ENCODE data around the gene WDR7. TPM values are rescaled to one million over a fixed set of nuclear protein-coding genes. Genes with fewer than 3 reads are reported as not detected.

The WDR7 gene
- total RNA-seq, 1 donor from 2014 or later = 29.3 TPM

DNA sequence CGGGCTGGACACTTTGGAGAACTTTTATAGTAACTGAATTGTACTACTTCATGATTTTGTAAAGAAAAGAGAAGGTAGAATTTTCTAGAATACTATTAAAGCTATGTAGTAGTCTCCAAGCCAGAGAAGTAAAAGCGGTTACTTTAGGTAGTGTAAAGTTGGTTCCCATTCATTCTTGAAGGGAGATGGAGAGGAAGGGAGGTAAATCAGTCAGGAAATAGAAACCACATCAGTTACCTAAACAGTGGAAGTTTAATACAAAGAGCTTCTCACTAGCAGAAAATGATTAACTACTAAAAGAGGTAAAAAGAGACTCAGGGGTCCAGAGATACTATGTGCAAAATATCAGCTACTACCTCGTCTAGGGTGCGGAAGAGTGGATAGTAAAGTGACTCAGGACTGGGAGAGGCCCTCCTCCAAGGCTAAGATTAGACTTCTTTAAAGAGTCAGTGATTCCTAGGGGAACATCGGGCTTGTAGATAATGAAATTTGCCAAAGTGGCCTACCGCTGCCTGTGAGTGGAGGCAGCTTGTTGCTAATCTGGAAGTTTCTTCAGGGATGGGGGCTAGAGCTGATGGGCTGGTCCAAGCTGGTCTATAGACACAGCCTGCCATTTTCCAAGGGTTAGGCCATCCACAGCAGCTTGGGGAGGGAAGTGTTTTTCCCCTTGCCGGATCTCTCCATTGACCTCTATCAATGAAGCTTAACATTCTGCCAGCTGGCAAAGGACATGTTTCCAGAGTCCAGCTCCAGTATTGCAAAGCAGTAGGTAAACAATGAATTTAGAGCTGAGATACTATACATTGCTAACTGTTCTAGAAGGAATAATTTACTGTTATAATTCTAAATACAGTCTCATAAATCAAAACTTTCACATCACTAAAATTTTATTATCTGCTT lies 249.3 kb downstream of the WDR7 start:
- no peaks in the 10 kb centered on the region for H3K9me3 ChIP-seq (replicated peaks)
- intact Hi-C loops (cut with micrococcal nuclease) = no loop called here
- no peak overlapping the region for H3K4me3 ChIP-seq
- DNase-seq = no peak
- no peaks in the 10 kb centered on the region for H3K27me3 ChIP-seq (ENCODE audit: low read depth)
- TF ChIP-seq, protein P1, sequence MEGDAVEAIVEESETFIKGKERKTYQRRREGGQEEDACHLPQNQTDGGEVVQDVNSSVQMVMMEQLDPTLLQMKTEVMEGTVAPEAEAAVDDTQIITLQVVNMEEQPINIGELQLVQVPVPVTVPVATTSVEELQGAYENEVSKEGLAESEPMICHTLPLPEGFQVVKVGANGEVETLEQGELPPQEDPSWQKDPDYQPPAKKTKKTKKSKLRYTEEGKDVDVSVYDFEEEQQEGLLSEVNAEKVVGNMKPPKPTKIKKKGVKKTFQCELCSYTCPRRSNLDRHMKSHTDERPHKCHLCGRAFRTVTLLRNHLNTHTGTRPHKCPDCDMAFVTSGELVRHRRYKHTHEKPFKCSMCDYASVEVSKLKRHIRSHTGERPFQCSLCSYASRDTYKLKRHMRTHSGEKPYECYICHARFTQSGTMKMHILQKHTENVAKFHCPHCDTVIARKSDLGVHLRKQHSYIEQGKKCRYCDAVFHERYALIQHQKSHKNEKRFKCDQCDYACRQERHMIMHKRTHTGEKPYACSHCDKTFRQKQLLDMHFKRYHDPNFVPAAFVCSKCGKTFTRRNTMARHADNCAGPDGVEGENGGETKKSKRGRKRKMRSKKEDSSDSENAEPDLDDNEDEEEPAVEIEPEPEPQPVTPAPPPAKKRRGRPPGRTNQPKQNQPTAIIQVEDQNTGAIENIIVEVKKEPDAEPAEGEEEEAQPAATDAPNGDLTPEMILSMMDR (IDR thresholded peaks at IDR 0.05; ENCODE audit: borderline replicate concordance) = no peak
- H3K27ac ChIP-seq (replicated peaks) = peak overlapping the region; percentile 22
- no peaks in the 10 kb centered on the region for H3K36me3 ChIP-seq
- H3K4me1 ChIP-seq = peaks cover 24% of the 10 kb centered on the region

DNA sequence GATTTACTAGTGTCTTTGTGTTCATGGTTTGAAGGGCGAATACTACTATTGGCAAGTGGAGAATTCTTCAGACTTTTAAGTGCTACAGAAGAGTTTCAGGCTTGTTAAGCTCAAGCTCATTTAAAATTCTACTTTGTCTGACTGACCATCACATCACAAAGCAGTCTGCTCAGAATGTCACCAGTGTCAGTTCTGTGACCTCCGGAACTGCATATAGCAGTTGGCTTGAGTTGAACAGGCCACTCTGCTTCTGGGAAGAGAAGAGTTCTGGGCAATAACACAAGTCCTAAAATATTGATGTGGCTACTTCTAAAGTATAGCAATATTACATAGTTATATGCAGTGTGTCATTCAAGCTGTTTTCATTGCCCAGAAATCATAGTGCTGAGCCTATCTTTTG lies 250.8 kb downstream of the WDR7 start:
- Histone ChIP-seq H3K36me3 (no peaks in the 10 kb centered on the region), H3K9me3 (replicated peaks) (no peaks in the 10 kb centered on the region), H3K4me1 (peaks cover 24% of the 10 kb centered on the region), H3K27me3 (ENCODE audit: low read depth) (no peaks in the 10 kb centered on the region), H3K27ac (replicated peaks) (peak overlapping the region; percentile 45), H3K4me3 (no peak overlapping the region)
- DNase-seq = no peak
- TF ChIP-seq, protein P1 (IDR thresholded peaks at IDR 0.05; ENCODE audit: borderline replicate concordance) = no peak
- intact Hi-C loops (cut with micrococcal nuclease) = no loop called here

DNA sequence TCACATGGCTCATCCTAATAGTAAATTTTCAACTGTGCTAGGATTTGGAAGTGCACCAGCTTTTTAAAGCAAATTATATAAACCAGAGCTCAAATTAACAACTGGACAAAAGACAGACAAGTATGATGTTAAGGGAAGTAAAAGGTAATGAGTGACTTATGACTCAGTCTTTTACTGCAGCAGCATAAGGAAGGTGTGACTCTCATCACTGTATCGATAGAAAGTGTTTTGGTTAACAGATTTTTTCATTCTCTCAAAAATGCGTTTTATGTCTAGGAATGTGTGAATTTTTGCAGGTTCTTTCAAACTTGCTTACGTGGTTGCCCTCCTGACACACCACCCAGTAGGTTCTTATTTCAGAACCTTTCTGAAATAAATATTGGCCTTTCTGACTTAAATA lies 251.5 kb downstream of the WDR7 start:
- Histone ChIP-seq H3K4me3 (no peak overlapping the region), H3K36me3 (no peaks in the 10 kb centered on the region), H3K9me3 (replicated peaks) (no peaks in the 10 kb centered on the region), H3K27me3 (ENCODE audit: low read depth) (no peaks in the 10 kb centered on the region), H3K4me1 (peaks cover 24% of the 10 kb centered on the region), H3K27ac (replicated peaks) (peak overlapping the region; percentile 45)
- DNase-seq = no peak
- intact Hi-C loops (cut with micrococcal nuclease) = no loop called here
- TF ChIP-seq, protein P1 (IDR thresholded peaks at IDR 0.05; ENCODE audit: borderline replicate concordance) = no peak

DNA sequence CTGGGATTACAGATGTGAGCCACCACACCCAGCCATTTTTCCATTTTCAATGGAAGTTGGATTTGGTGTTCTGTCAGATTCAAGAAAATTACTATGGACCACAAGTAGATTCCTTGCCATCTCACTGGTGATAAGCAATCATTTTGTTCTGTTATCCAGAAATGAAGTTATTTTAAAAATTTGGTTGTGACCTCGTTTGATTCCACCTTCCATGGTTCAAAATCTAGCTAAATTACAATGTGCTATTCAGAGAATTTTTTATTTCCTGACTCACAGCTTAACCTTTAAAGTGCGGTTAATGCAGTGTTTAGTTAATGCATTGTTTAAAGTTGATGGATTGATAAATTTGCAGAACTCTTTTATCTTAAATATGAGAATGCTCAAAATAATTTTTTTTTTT lies 252.5 kb downstream of the WDR7 start:
- TF ChIP-seq, protein P1 (IDR thresholded peaks at IDR 0.05; ENCODE audit: borderline replicate concordance) = no peak
- H3K4me3 ChIP-seq = no peak overlapping the region
- H3K27ac ChIP-seq (replicated peaks) = no peak overlapping the region
- H3K27me3 ChIP-seq (ENCODE audit: low read depth) = no peaks in the 10 kb centered on the region
- H3K9me3 ChIP-seq (replicated peaks) = no peaks in the 10 kb centered on the region
- peaks cover 24% of the 10 kb centered on the region for H3K4me1 ChIP-seq
- H3K36me3 ChIP-seq = no peaks in the 10 kb centered on the region
- DNase-seq = no peak
- intact Hi-C loops (cut with micrococcal nuclease) = no loop called here

DNA sequence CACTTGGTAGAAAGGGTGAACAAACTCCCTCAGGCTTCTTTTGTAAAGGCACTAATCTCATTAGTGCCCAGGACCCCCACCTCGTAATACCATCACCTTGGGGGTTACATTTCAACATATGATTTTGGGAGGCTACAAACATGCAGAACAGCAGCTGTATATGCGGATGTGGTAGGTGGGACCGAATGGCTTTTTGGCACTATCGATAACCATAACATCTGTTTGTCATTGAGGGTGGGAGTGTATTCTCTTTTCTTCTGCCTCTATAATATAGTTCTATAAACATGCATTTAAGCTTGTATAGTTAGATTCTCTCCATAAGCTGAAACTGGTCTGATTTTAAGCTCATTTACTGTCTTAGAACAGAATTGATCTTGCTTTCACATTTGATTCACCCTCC lies 256.6 kb downstream of the WDR7 start:
- Histone ChIP-seq H3K4me1 (no peaks in the 10 kb centered on the region), H3K36me3 (no peaks in the 10 kb centered on the region), H3K27me3 (ENCODE audit: low read depth) (no peaks in the 10 kb centered on the region), H3K9me3 (replicated peaks) (no peaks in the 10 kb centered on the region), H3K27ac (replicated peaks) (no peak overlapping the region), H3K4me3 (no peak overlapping the region)
- intact Hi-C loops (cut with micrococcal nuclease) = no loop called here
- TF ChIP-seq, protein P1 (IDR thresholded peaks at IDR 0.05; ENCODE audit: borderline replicate concordance) = no peak
- DNase-seq = no peak

All from left ventricle myocardium inferior (tissue), 1 donor.